Thymus (tissue), 11 donors: Measurements from ENCODE around the gene INSR. TPM values are rescaled to one million over a fixed set of nuclear protein-coding genes. Genes with fewer than 3 reads are reported as not detected.

Experiments used
- DNase-seq, 9 donors: peaks; one replicate each; pipeline ENCODE4 v3.0.0-alpha.2; 2013; ENCODE audit warnings: low spot score in 9 of 9, low read depth in 6 of 9, missing footprints in 1 of 9
- H3K27ac ChIP-seq, 2 donors: one replicate each; pipeline ENCODE4 v1.5.1; 2013; ENCODE audit warnings: control low read depth in 1 of 2, low read depth in 1 of 2, low read length in 1 of 2, mild to moderate bottlenecking in 1 of 2, moderate library complexity in 1 of 2
- H3K27me3 ChIP-seq, 2 donors: one replicate each; pipeline ENCODE4 v1.5.1; 2013; ENCODE audit warnings: low read length in 1 of 2; ENCODE audit not compliant: control insufficient read depth in 2 of 2, insufficient read depth in 1 of 2
- H3K36me3 ChIP-seq, 2 donors: one replicate each; pipeline ENCODE4 v1.5.1; 2013; ENCODE audit warnings: low read length in 1 of 2, mild to moderate bottlenecking in 1 of 2, moderate library complexity in 1 of 2; ENCODE audit not compliant: control insufficient read depth in 2 of 2, insufficient read depth in 2 of 2
- H3K4me1 ChIP-seq, 2 donors: one replicate each; pipeline ENCODE4 v1.5.1; 2013; ENCODE audit warnings: low read length in 2 of 2; ENCODE audit not compliant: control insufficient read depth in 2 of 2, insufficient read depth in 2 of 2
- H3K4me3 ChIP-seq, 2 donors: one replicate each; pipeline ENCODE4 v1.5.1; 2013; ENCODE audit warnings: low read length in 2 of 2, control low read depth in 1 of 2, mild to moderate bottlenecking in 1 of 2
- H3K9me3 ChIP-seq, 2 donors: one replicate each; pipeline ENCODE4 v1.5.1; 2013; ENCODE audit warnings: low read length in 1 of 2, mild to moderate bottlenecking in 1 of 2; ENCODE audit not compliant: control insufficient read depth in 2 of 2, insufficient read depth in 1 of 2
- WGBS: extraction: QIAGEN DNeasy Blood & Tissue Kit; methylation state at CpG from one replicate; pipeline ENCODE4 v1.1.7; 2013; 5-methylcytosine and 5-hydroxymethylcytosine counted together
- polyA plus RNA-seq: library from polyadenylated mRNA; stranded (reverse); fragments of 200-250 nt; gene quantifications from one replicate; pipeline ENCODE4 v1.2.3, GENCODE V29; 2013
- total RNA-seq: library from RNA; stranded (reverse); fragments of 120-200 nt; gene quantifications from one replicate; pipeline ENCODE4 v1.2.4, GENCODE V29; 2013
- donor health status: healthy.

Gene INSR
- total and polyA plus RNA-seq, 2 donors: 5.5 to 6.0 TPM

- Histone ChIP-seq H3K9me3 (no peaks in the 10 kb centered on the region), H3K4me1 (peaks cover 0 to 3% of the 10 kb centered on the region in 2 donors), H3K4me3 (no peak overlapping the region), H3K27me3 (no peaks in the 10 kb centered on the region), H3K36me3 (no peaks in the 10 kb centered on the region), H3K27ac (no peak overlapping the region)
- 98% methylated on average over 8 of the region's 8 CpGs for WGBS
- DNase-seq: no peak
Observed at GRCh38 chr19:7255119-7255518, 39.1 kb downstream of the INSR start.

- no peak overlapping the region for H3K4me3 ChIP-seq
- WGBS: 92% methylated on average over 11 of the region's 11 CpGs
- no peak overlapping the region for H3K27ac ChIP-seq
- peaks cover 0 to 3% of the 10 kb centered on the region in 2 donors for H3K4me1 ChIP-seq
- H3K36me3 ChIP-seq: no peaks in the 10 kb centered on the region
- H3K27me3 ChIP-seq: no peaks in the 10 kb centered on the region
- H3K9me3 ChIP-seq: no peaks in the 10 kb centered on the region
- no peak for DNase-seq
Observed at GRCh38 chr19:7254590-7254989, 39.6 kb downstream of the INSR start.

GRCh38 chr19:7252364-7252763 lies 41.9 kb downstream of the INSR start:
- Histone ChIP-seq H3K36me3 (no peaks in the 10 kb centered on the region), H3K27me3 (no peaks in the 10 kb centered on the region), H3K4me3 (no peak overlapping the region), H3K9me3 (no peaks in the 10 kb centered on the region), H3K4me1 (peaks cover 0 to 3% of the 10 kb centered on the region in 2 donors), H3K27ac (no peak overlapping the region)
- 97% methylated on average over 11 of the region's 11 CpGs for WGBS
- no peak for DNase-seq

GRCh38 chr19:7251494-7251893 lies 42.7 kb downstream of the INSR start:
- H3K4me1 ChIP-seq: peaks cover 0 to 3% of the 10 kb centered on the region in 2 donors
- 80% methylated on average over 4 of the region's 4 CpGs for WGBS

DNA sequence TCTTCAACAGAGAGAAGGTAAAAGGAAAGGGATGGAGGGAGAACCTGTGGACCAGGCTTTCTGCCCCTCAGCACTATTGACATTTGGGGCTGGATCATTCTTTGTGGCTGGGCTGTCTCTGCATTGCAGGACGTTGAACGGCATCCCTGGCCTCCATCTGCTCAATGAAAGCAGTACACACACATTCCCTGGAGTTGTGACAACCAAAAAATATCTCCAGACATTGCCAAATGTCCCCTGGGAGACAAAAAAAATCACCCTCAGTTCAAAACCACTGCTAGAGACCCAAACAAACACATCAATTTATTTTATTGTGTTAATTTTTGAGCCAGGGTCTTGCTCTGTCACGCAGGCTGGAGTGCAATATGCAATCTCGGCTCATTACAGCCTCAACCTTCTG lies 43.3 kb downstream of the INSR start:
- Histone ChIP-seq H3K27ac (no peak overlapping the region), H3K9me3 (peaks cover 0 to 1% of the 10 kb centered on the region in 2 donors), H3K27me3 (no peaks in the 10 kb centered on the region), H3K4me1 (peaks cover 0 to 3% of the 10 kb centered on the region in 2 donors), H3K4me3 (no peak overlapping the region), H3K36me3 (no peaks in the 10 kb centered on the region)
- no peak for DNase-seq
- WGBS: 95% methylated on average over 4 of the region's 4 CpGs

More at GRCh38 chr19:7251494-7251893, 42.7 kb downstream of the INSR start:
- no peak overlapping the region for H3K27ac ChIP-seq
- H3K4me3 ChIP-seq: no peak overlapping the region
- no peaks in the 10 kb centered on the region for H3K27me3 ChIP-seq
- no peaks in the 10 kb centered on the region for H3K36me3 ChIP-seq
- peaks cover 0 to 1% of the 10 kb centered on the region in 2 donors for H3K9me3 ChIP-seq
- DNase-seq: no peak

DNA sequence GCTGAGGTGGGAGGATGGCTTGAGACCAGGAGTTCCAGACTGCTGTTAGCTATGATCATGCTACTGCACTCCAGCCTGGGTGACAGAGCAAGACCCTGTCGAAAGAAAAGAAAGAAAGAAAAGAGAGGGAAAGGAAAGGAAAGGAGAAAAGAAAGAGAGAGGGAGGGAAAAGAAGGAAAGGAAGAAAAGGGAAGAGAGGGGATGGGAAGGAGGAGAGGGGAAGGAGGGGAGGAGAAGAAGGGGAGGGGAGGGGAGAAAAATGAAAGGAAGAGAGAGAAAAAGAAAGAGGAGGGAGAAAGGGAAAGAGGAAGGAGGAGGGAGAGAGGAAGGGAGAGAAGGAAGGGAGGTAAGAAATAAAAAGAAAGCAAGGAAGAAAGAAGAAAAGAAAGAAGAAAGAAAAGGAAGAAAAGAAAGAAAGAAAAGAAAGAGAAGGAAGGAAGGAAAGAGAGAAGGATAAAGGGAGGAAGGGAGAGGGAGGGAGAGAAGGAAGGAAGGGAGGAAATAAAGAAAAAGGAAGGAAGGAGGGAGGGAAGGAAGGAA lies 44.1 kb downstream of the INSR start:
- peaks cover 0 to 3% of the 10 kb centered on the region in 2 donors for H3K4me1 ChIP-seq
- H3K9me3 ChIP-seq: peaks cover 0 to 1% of the 10 kb centered on the region in 2 donors
- H3K27ac ChIP-seq: no peak overlapping the region

GRCh38 chr19:7247155-7247554 lies 47.1 kb downstream of the INSR start:
- no peak for DNase-seq
- no peaks in the 10 kb centered on the region for H3K27me3 ChIP-seq
- peaks cover 0 to 1% of the 10 kb centered on the region in 2 donors for H3K9me3 ChIP-seq
- no peak overlapping the region for H3K27ac ChIP-seq
- H3K4me1 ChIP-seq: peaks cover 0 to 3% of the 10 kb centered on the region in 2 donors
- WGBS: 81% methylated on average over 4 of the region's 4 CpGs
- no peak overlapping the region for H3K4me3 ChIP-seq
- H3K36me3 ChIP-seq: no peaks in the 10 kb centered on the region

More for the DNA sequence above, 44.1 kb downstream of the INSR start:
- DNase-seq: no peak
- Histone ChIP-seq H3K27me3 (no peaks in the 10 kb centered on the region), H3K4me3 (no peak overlapping the region), H3K36me3 (no peaks in the 10 kb centered on the region)
- WGBS: 0% methylated on average over 1 of the region's 1 CpG

DNA sequence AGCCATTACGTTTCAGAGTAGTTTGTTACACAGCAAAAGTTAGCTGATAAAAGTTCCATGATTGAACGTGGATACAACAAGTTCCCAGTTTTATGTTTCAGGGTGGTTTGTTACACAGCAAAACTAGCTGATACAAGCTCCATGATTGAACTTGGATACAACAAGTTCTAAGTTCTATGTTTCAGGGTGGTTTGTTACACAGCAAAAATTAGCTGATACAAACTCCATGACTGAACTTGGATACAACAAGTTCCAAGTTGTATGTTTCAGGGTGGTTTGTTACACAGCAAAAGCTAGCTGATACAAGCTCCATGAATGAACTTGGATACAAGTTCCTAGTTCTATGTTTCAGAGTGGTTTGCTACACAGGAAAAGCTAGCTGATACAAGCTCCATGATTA lies 47.6 kb downstream of the INSR start:
- no peaks in the 10 kb centered on the region for H3K27me3 ChIP-seq
- H3K27ac ChIP-seq: no peak overlapping the region
- WGBS: over 99% methylated on average over 2 of the region's 2 CpGs
- no peak overlapping the region for H3K4me3 ChIP-seq
- H3K36me3 ChIP-seq: no peaks in the 10 kb centered on the region
- DNase-seq: no peak
- H3K4me1 ChIP-seq: peaks cover 0 to 3% of the 10 kb centered on the region in 2 donors
- peaks cover 0 to 1% of the 10 kb centered on the region in 2 donors for H3K9me3 ChIP-seq

- Histone ChIP-seq H3K27me3 (no peaks in the 10 kb centered on the region), H3K27ac (no peak overlapping the region), H3K36me3 (no peaks in the 10 kb centered on the region), H3K9me3 (peaks cover 0 to 1% of the 10 kb centered on the region in 2 donors), H3K4me3 (no peak overlapping the region), H3K4me1 (no peaks in the 10 kb centered on the region)
- no peak for DNase-seq
- WGBS: 95% methylated on average over 9 of the region's 9 CpGs
Observed at GRCh38 chr19:7242601-7243258, 51.5 kb downstream of the INSR start.
